Measurements from ENCODE around the gene GID8.

GRCh38 chr20:62951143-62951895 is 13.4 kb downstream of the GID8 start:
- TF ChIP-seq CTCF (conservative IDR thresholded peaks at IDR 0.05; ENCODE audit: low read depth in 2 of 2) (no peak), REST (IDR thresholded peaks at IDR 0.05; ENCODE audit: unreplicated experiment) (no peak), EZH2 (IDR thresholded peaks at IDR 0.05; ENCODE audit: low read depth, unreplicated experiment) (no peak), EZH2phosphoT487 (IDR thresholded peaks at IDR 0.05; ENCODE audit: unreplicated experiment) (no peak), CREB1 (CRISPR knock-in tag; IDR thresholded peaks at IDR 0.05; ENCODE audit: low read depth) (no peak), POLR2AphosphoS5 (IDR thresholded peaks at IDR 0.05; ENCODE audit: low read depth) (no peak), JUNB (IDR thresholded peaks at IDR 0.05; ENCODE audit: unreplicated experiment) (no peak), STAT1 (IDR thresholded peaks at IDR 0.05; ENCODE audit: unreplicated experiment) (no peak)

All from GM23338 (cell line).